Activated naive CD4-positive, alpha-beta T cell treated with anti-CD3 and anti-CD28 coated beads, Interleukin-2, amount 10 ng/mL, durations not matched to agents 7 days and 5 days (primary cell): Measurements from ENCODE around the gene PGLYRP3.
"Not testable (repeated sequence)": the region's sequence is repeated elsewhere in the genome, so short reads cannot be mapped to it uniquely, and the experiment has no call there.

Experiments
- CTCF ChIA-PET: fragments of 350-600 bp; sonication (Branson Sonifier 250); formaldehyde crosslinking; loops from one replicate; lab custom pipeline; 2021; ENCODE audit warnings: antibody characterized with exemption; lab: Charles Lee
- DNase-seq: peaks from one replicate; pipeline ENCODE4 v3.0.0-alpha.2; 2020
- H3K27ac Mint-ChIP-seq: one replicate; pipeline ENCODE4 v1.8.0; 2021; ENCODE audit warnings: mild to moderate bottlenecking, moderate library complexity, mixed read lengths
- H3K27me3 Mint-ChIP-seq: one replicate; pipeline ENCODE4 v1.8.0; 2021; ENCODE audit warnings: mild to moderate bottlenecking, mixed read lengths
- H3K36me3 Mint-ChIP-seq: one replicate; pipeline ENCODE4 v1.8.0; 2021; ENCODE audit warnings: mixed read lengths
- H3K4me1 Mint-ChIP-seq: one replicate; pipeline ENCODE4 v1.8.0; 2021; ENCODE audit warnings: mixed read lengths
- H3K4me3 Mint-ChIP-seq: one replicate; pipeline ENCODE4 v1.8.0; 2021; ENCODE audit warnings: mild to moderate bottlenecking, moderate library complexity, mixed read lengths
- H3K9me3 Mint-ChIP-seq: one replicate; pipeline ENCODE4 v1.8.0; 2021; ENCODE audit warnings: mixed read lengths

PGLYRP3 gene

GRCh38 chr1:153354515-153355193, 41.9 kb upstream of the PGLYRP3 start:
- H3K9me3 Mint-ChIP-seq = no peaks in the 10 kb centered on the region
- peaks cover 23% of the 10 kb centered on the region for H3K4me1 Mint-ChIP-seq
- no peak for DNase-seq
- H3K36me3 Mint-ChIP-seq = no peaks in the 10 kb centered on the region
- no peak overlapping the region for H3K4me3 Mint-ChIP-seq
- H3K27ac Mint-ChIP-seq = no peak overlapping the region
- H3K27me3 Mint-ChIP-seq = peaks cover 43% of the 10 kb centered on the region
- CTCF ChIA-PET = interaction anchor here (0.7 to 9.2 kb wide), 18 partner anchors 8 to 166 kb away, joined by 3 to 172 read pairs (median 4); no protein-coding TSS in a partner anchor

- Mint-ChIP-seq H3K4me3 (no peak overlapping the region), H3K4me1 (peaks cover 23% of the 10 kb centered on the region), H3K27me3 (peaks cover 55% of the 10 kb centered on the region), H3K36me3 (no peaks in the 10 kb centered on the region), H3K27ac (no peak overlapping the region), H3K9me3 (no peaks in the 10 kb centered on the region)
- CTCF ChIA-PET = interaction anchor here (0.7 to 9.2 kb wide), 20 partner anchors 8 to 306 kb away, joined by 3 to 172 read pairs (median 4); no protein-coding TSS in a partner anchor
- DNase-seq = no peak
These were observed 40.6 kb upstream of the PGLYRP3 start for GRCh38 chr1:153353226-153353947.

- Mint-ChIP-seq H3K9me3 (no peaks in the 10 kb centered on the region), H3K36me3 (no peaks in the 10 kb centered on the region), H3K27ac (no peak overlapping the region)
These were observed 39.8 kb upstream of the PGLYRP3 start for GRCh38 chr1:153352523-153352922.

GRCh38 chr1:153350321-153350957, 37.7 kb upstream of the PGLYRP3 start:
- no peak overlapping the region for H3K4me3 Mint-ChIP-seq
- peaks cover 74% of the 10 kb centered on the region for H3K27me3 Mint-ChIP-seq
- H3K27ac Mint-ChIP-seq = no peak overlapping the region
- CTCF ChIA-PET = interaction anchor here (3.6 to 9.2 kb wide), 2 partner anchors 7 to 145 kb away, joined by 18 to 172 read pairs; no protein-coding TSS in a partner anchor
- H3K4me1 Mint-ChIP-seq = peaks cover 13% of the 10 kb centered on the region
- no peak for DNase-seq
- H3K36me3 Mint-ChIP-seq = no peaks in the 10 kb centered on the region
- H3K9me3 Mint-ChIP-seq = no peaks in the 10 kb centered on the region

More at GRCh38 chr1:153352523-153352922, 39.8 kb upstream of the PGLYRP3 start:
- CTCF ChIA-PET = interaction anchor here (0.7 to 9.2 kb wide), 21 partner anchors 8 to 711 kb away, joined by 3 to 172 read pairs (median 4); no protein-coding TSS in a partner anchor
- H3K4me3 Mint-ChIP-seq = no peak overlapping the region
- H3K4me1 Mint-ChIP-seq = peaks cover 15% of the 10 kb centered on the region
- peak; percentile 77 for DNase-seq
- peaks cover 64% of the 10 kb centered on the region for H3K27me3 Mint-ChIP-seq

- Mint-ChIP-seq H3K27ac (no peak overlapping the region), H3K36me3 (no peaks in the 10 kb centered on the region), H3K27me3 (peaks cover 75% of the 10 kb centered on the region), H3K9me3 (no peaks in the 10 kb centered on the region), H3K4me3 (no peak overlapping the region), H3K4me1 (peaks cover 19% of the 10 kb centered on the region)
- CTCF ChIA-PET = interaction anchor here (9.2 kb wide), 1 partner anchor 146 kb away, joined by 172 read pairs; no protein-coding TSS in a partner anchor
- no peak for DNase-seq
These were observed 36.9 kb upstream of the PGLYRP3 start for GRCh38 chr1:153349363-153350320.

DNA sequence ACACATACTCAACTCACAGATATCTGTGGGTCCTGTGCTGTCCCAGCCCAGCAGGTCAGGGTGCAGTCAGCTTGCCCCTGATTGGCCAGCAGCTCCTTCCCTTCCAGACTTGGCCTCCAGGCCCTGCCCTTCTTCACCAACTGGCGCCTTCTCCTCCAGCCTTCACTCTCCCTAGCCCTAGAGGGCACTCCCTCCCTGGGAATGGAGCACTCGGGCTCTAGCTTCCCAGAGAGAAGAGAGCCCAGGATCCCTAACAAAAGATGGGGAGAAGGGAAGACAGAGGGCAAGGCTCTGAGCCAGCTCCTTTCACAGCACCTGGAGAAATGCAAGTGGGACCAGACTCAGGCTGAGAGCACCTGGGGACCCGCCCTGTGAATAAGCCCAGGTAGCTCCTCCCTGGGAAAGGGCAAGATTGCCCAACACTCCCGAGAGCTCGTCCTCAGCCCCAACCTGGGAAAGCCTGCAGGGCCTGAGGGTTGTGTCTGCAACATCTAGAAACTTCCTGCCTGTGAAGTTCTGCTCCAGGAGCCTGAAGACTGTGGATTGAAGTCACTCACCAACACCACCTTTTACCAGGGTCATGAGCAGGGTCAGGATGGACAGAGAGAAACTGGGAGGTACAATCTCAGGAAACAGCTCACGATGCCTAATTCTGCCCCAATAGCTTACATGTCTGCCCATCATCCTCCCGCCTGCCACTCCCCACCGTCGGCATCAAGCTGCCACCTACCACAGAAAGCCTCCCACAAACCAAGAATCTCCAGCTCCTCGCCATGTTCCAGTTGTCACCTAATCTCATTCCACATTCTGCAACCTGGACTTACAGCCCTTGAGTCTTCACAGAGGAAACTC, 36.0 kb upstream of the PGLYRP3 start, which contains the start of gene PGLYRP4:
PGLYRP4 (minus strand) TSS at position 331 of the 852 bp plus-strand sequence. CDS start 909 bp downstream, outside the sequence.
- CTCF ChIA-PET = interaction anchor here (1.0 to 9.2 kb wide), 2 partner anchors 9 to 147 kb away, joined by 4 to 172 read pairs; partner anchors contain the start of gene S100A9
- Mint-ChIP-seq H3K4me3 (no peak within 1 kb of the TSS), H3K9me3 (no peaks in the 10 kb centered on the region), H3K27ac (no peak within 1 kb of the TSS), H3K36me3 (no peaks in the 10 kb centered on the region), H3K27me3 (peaks cover 75% of the 10 kb centered on the region), H3K4me1 (peaks cover 25% of the 10 kb centered on the region)
- DNase-seq = no peak

DNA sequence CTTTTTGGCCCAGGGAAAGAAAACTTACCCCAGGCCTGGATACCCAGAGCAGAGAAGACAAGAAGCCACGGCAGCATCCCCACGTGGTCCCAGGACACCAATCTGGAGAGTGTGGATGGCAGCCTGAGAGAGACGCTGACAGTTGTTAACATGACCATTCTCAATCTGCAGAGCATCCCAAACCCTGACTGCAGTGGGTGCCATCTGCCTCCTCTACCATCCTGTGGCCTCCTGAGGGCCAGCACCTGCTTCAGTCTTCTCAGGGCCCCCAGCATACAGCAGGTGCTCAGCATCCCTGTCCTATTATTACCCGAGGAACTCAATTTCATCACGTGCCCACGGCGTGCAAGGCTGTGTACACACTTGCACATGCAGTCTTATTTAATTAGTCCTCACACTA, 35.1 kb upstream of the PGLYRP3 start:
- H3K9me3 Mint-ChIP-seq = no peaks in the 10 kb centered on the region
- H3K27me3 Mint-ChIP-seq = peaks cover 75% of the 10 kb centered on the region
- no peak overlapping the region for H3K27ac Mint-ChIP-seq
- CTCF ChIA-PET = interaction anchor here (9.2 kb wide), 1 partner anchor 148 kb away, joined by 172 read pairs; no protein-coding TSS in a partner anchor
- DNase-seq = no peak
- H3K4me1 Mint-ChIP-seq = peaks cover 29% of the 10 kb centered on the region
- H3K4me3 Mint-ChIP-seq = no peak overlapping the region
- H3K36me3 Mint-ChIP-seq = no peaks in the 10 kb centered on the region

DNA sequence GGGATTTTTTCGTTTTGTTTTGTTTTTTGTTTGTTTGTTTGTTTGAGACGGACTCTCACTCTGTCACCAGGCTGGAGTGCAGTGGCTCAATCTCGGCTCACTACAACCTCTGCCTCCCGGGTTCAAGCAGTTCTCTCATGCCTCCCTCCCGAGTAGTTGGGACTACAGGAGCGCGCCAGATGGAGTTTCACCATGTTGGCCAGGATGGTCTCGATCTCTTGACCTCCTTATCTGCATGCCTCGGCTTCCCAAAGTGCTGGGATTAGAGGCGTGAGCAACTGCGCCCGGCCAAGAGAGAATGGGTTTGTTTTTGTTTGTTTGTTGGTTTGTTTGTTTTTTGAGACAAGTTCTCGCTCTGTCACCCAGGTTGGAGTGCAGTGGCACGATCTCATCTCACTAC, 34.3 kb upstream of the PGLYRP3 start:
- peaks cover 75% of the 10 kb centered on the region for H3K27me3 Mint-ChIP-seq
- H3K4me3 Mint-ChIP-seq, H3K27ac Mint-ChIP-seq, DNase-seq, H3K36me3 Mint-ChIP-seq, H3K9me3 Mint-ChIP-seq: not testable (repeated sequence)
- peaks cover 29% of the 10 kb centered on the region for H3K4me1 Mint-ChIP-seq
- CTCF ChIA-PET = interaction anchor here (1.9 to 9.2 kb wide), 2 partner anchors 8 to 149 kb away, joined by 5 to 172 read pairs; no protein-coding TSS in a partner anchor

GRCh38 chr1:153346077-153346723, 33.4 kb upstream of the PGLYRP3 start:
- Mint-ChIP-seq H3K27me3 (peaks cover 79% of the 10 kb centered on the region), H3K4me1 (peaks cover 29% of the 10 kb centered on the region), H3K27ac (no peak overlapping the region), H3K4me3 (no peak overlapping the region), H3K9me3 (no peaks in the 10 kb centered on the region), H3K36me3 (no peaks in the 10 kb centered on the region)
- CTCF ChIA-PET = interaction anchor here (1.7 to 1.9 kb wide), 2 partner anchors 9 to 149 kb away, joined by 5 to 8 read pairs; no protein-coding TSS in a partner anchor
- DNase-seq = no peak

DNA sequence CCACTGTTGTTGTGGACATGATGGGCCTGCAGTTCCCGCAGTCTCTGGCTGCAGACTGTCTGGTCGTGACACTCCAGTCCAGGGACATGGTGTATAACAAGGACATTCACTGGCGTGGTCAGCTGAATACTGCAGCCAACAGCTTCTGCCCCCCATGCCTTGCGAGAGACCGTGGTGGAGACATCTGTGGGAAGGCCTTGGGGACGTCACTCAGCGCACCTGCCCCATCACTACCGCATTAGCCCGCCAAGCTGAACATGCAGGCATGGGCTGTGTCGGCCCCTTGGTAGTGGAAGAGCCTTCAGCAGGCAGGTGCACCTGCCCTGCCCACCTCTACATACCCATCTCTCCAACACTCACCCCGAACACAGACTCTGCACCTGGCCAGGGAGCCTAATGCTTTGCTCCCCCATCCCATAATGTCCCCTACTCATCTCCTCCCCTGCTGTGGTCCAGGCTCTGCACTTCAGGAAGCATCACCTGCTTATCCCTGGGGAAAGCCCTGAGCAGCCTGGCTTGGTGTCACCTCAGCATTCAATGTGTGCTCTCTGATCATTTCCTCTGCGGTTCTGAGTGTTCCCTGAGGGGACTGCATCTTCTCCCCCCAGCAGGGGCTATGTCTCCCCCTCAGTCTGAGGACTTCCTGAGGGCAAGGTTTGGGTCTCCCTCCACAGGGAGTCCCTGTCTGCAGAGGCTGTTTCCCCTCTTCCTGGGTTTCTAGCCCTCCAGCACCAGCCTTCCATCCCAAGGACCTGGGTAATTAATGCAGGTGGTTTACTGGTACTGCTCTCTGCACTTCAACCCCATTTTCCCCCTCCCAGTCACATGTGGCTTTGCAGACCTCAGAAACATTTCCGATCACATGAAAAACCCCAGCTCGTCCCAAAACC, 32.7 kb upstream of the PGLYRP3 start:
- Mint-ChIP-seq H3K4me3 (no peak overlapping the region), H3K36me3 (no peaks in the 10 kb centered on the region), H3K27ac (no peak overlapping the region), H3K27me3 (peaks cover 74% of the 10 kb centered on the region), H3K9me3 (no peaks in the 10 kb centered on the region), H3K4me1 (peaks cover 34% of the 10 kb centered on the region)
- DNase-seq = no peak
- CTCF ChIA-PET = interaction anchor here (1.0 to 1.9 kb wide), 3 partner anchors 8 to 149 kb away, joined by 5 to 8 read pairs (median 5); no protein-coding TSS in a partner anchor

GRCh38 chr1:153344718-153345025, 31.9 kb upstream of the PGLYRP3 start:
- no peaks in the 10 kb centered on the region for H3K9me3 Mint-ChIP-seq
- H3K4me1 Mint-ChIP-seq = peaks cover 42% of the 10 kb centered on the region
- H3K27ac Mint-ChIP-seq = no peak overlapping the region
- no peaks in the 10 kb centered on the region for H3K36me3 Mint-ChIP-seq
- peaks cover 68% of the 10 kb centered on the region for H3K27me3 Mint-ChIP-seq
- H3K4me3 Mint-ChIP-seq = no peak overlapping the region
- CTCF ChIA-PET = interaction anchor here (1.0 to 1.8 kb wide), 2 partner anchors 8 to 150 kb away, joined by 5 to 7 read pairs; no protein-coding TSS in a partner anchor
- DNase-seq = no peak
